CD4-positive, alpha-beta T cell treated with Interferon alpha-2 for 1 hour (primary cell): ENCODE data around the gene CDHR2.
A peak's percentile ranks its signal among the peaks of the same experiment; 100 is the strongest.
"Not testable (repeated sequence)": the region's sequence is repeated elsewhere in the genome, so short reads cannot be mapped to it uniquely, and the experiment has no call there.

Source experiments
- DNase-seq, 2 donors: peaks; one replicate each; pipeline ENCODE4 v3.0.0-alpha.2; 2020 to 2022

The CDHR2 gene

GRCh38 chr5:176599749-176600430 lies 50.7 kb downstream of the CDHR2 start:
- not testable (repeated sequence) for DNase-seq

DNA sequence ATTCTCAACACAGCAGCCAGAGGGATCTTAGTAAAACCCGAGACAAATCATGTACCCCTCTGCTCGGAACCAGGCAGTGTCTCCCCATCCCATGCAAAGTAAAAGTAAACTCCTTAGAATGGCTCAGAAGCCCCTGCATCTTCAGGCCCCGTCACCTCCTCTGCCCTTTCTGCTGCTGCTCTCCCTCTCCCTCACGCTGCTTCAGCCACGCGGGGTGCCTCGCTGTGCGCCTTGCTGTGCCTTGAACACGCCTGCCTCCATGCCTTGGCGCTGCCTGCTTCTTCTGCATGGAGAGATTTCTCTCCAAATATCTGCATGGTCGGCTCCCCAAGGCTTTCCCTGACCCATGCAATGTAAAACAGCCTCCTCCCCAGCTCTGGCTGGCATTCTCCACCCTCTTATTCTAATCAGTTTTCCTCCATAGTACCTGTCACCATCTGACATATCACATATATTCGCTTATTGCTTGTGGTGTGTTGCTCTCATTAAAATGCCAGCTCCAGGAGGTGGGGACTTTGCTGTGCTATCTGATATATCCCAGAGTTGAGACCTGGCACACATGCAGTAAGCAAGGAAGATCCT lies 52.9 kb downstream of the CDHR2 start:
- no peak for DNase-seq

- no peak for DNase-seq
Observed at GRCh38 chr5:176603091-176603490, 53.9 kb downstream of the CDHR2 start.

GRCh38 chr5:176606032-176606431 lies 56.9 kb downstream of the CDHR2 start:
- no peak for DNase-seq

GRCh38 chr5:176606875-176607274 lies 57.7 kb downstream of the CDHR2 start:
- DNase-seq = no peak

- DNase-seq = no peak
Observed at GRCh38 chr5:176608142-176608705, 59.1 kb downstream of the CDHR2 start.

DNA sequence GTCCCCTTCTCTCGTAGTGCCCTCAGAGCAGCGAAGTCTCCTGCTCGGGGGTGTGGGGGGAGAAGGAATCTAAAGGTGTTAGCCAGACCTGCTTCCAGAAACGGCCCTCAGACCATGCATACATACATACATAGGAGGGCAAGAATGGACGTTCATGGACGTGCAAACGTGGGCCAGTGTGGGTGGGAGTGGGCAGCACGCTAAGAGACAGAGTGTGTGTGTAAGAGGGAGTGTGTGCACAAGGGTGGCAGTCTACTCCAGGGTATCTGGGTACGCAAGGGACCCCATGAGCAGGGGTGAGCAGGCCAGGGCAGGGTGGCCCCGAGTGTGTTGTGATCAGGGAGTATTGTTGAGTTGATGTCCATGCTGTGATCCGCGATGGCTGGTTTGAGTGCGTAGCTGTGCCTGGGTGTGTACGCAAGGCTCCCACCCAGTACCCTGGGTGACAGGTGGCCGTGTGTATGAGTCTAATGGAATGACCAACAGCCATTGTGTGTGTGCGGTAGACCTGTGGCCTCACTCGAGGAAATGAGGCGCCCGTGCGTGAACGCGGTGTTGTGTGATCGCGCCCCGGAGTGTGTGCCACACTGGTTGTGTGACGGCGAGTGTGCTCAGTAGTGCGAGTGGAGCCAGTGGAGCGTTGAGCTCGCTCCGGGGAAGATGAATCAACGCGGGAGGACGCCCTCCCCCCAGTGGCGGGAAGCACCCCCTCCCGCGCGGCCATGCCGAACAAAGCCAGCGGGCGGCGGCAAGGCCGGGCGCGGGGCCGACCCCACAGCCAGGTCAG lies 60.0 kb downstream of the CDHR2 start:
- DNase-seq = peak in 1 of 2 donors; percentile 10

- peak; percentile 44 to 67 for DNase-seq
Observed at GRCh38 chr5:176609724-176610434, 60.7 kb downstream of the CDHR2 start, which contains the start of gene GPRIN1. Gene GPRIN1 (minus strand): TSS chr5:176610156. CDS start chr5:176599834, 10,322 bp downstream.

GRCh38 chr5:176610435-176610773 lies 61.3 kb downstream of the CDHR2 start:
- DNase-seq = peak in 1 of 2 donors; percentile 7

DNA sequence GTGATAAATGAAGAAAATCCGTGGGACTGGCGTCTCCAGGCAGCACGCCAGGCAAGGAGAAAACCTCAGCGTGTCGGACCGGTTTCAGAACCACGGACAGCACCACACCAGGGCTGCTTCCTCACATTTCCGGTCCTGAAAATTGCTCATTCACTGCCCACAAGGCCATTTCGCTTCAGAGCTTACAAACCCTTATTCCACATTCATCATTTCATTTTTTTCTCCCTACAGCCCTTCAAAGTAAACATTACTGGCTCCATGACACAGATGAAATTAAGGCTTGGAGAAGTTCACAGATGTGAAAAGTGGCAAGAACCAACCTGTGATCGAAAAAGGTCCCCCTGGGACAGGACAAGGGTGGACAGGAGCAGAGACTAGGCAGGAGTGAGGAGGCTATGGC lies 62.3 kb downstream of the CDHR2 start:
- DNase-seq = peak; percentile 45 to 58

GRCh38 chr5:176612008-176612407 lies 62.9 kb downstream of the CDHR2 start:
- no peak for DNase-seq

DNA sequence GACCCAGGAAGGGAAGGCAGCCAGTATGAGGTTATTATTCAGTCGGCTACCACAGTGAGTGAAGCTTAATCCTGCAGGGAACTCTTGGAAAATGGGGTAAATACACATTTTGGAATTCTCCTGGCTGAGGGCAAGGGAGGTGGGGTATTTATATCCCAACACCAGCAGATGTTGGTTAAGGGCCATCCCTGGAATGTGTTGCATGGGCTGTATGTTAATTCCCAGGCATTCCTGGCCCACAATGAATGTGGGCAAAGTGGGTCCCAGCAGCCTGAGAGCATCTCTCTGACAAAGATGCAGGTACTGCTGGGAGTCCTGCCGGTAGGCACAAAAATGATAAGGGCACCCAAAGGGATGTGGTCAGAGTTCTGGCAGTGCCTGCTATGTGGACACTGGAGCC lies 63.7 kb downstream of the CDHR2 start:
- DNase-seq = no peak

DNA sequence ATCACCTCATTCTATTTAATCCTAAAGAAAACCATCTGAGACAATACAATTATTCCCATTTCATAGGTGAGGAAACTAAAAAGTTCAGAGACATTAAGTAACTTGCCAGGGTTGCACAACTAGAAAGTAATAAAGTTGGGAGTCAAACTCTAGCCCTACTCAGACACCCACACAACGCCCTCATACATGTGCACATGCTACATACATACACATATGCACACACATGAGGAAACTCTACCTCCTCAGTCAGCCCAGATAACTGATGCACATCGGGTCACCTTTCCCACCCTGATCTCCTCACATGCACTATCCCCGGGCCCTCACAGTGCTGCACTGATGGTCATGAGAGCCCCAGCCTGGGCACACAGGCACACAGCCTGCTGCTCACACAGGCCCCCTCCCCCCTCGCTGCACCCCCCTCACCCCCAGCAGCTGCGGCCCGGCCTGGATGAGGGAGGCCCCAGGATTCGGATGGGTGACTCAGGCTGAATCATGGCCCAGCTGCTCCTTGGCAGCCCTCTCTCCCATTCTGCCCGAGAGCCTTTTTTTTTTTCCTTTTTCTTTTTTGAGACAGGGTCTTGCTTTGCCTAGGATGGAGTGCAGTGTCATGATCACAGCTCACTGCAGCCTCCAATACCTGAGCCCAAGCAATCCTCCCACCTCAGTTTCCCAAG lies 65.8 kb downstream of the CDHR2 start:
- no peak for DNase-seq

GRCh38 chr5:176616511-176616910 lies 67.4 kb downstream of the CDHR2 start:
- DNase-seq = no peak

GRCh38 chr5:176618783-176619182 lies 69.6 kb downstream of the CDHR2 start:
- no peak for DNase-seq

DNA sequence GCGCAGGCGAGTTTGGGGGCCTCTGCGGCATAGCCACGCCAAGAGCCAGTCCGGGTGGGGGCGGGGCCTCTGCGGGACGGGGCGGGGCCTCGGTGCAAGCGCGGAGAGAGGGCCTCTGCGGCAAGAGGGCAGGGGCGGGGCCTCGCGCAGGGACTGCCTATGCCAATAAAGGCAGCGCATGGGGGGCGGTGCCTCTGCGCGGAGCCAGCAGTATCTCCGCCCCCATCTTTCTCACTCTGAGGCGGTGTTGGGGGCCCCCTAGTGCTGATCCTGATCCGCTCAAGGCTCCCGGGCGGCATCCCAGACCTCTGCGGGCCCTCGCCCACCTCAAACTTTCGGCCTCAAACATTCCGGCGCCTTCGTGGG lies 70.0 kb downstream of the CDHR2 start:
- DNase-seq = peak; percentile 84 to 85

- no peak for DNase-seq
Observed at GRCh38 chr5:176619569-176620332, 70.6 kb downstream of the CDHR2 start.

GRCh38 chr5:176620333-176620981 lies 71.3 kb downstream of the CDHR2 start:
- DNase-seq = peak in 1 of 2 donors; percentile 12

DNA sequence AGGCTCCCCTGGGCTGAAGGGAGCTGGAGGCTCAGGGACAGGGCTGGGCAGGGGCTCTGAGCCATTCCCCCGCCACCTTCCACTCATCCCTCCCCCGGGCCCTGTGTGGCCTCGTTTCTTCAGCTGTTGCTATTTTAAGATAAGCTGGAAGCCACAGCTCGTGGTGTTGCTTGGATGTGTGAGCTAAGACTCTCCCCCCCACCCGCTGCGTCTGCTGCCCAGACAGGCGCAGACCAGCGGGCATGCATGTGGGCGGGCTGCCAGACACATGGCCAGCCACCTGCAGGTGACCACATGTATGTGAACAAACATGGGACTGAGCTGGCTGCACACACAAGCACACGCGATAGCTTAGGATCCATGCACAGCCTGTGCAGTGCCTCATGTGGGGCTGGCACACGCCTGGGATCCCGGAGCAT lies 72.5 kb downstream of the CDHR2 start:
- DNase-seq = no peak

DNA sequence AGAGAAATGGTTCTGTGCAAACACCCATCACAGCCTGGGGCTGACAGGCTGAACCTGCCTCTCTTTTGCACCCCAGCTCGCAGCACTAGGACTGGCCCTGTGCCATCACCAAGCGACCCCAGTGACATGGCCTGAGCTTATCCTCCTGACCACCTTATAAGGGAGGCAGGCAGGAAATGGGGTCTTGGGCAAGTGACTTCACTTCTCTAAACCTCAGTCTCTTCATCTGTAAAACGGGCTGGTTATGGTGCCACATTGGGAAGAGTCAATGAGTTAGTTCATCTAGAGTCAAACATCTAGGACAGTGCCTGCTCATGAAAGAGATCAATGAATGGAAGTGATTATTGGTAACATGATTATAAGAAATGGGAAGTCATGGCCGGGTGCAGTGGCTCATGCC lies 75.0 kb downstream of the CDHR2 start:
- no peak for DNase-seq

GRCh38 chr5:176624938-176625337 lies 75.8 kb downstream of the CDHR2 start:
- no peak for DNase-seq
